Measurements from ENCODE around the gene LINC00632.
"Not testable (repeated sequence)": the region's sequence is repeated elsewhere in the genome, so short reads cannot be mapped to it uniquely, and the experiment has no call there.

LINC00632 gene

DNA sequence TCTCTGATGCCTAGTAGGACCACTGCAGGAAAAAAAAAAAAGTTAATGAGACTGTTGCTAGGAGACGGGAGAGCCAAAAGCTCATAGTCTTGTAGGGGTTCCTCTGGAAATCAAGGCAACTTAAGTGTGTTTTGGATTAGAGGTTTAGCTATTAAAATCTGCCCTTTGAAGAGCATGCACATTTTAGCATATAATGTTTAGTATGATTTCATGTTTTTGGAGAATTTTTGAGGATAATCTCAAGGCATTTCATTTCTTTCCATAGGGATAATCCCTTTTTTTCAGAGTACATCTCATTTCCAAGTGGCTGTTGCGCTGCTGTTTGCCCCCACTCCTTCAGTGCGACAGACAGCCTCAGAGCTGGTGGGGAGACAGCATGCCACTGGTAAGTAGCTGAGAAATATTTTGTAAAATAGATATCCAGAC, at the start of gene LINC00632:
LINC00632 (plus strand) TSS at position 339 of the 426 bp plus-strand sequence.
- Histone ChIP-seq H3K27ac (ENCODE audit: low read length) (no peak within 1 kb of the TSS), H3K9me3 (ENCODE audit: control insufficient read depth in 2 of 2, low read length in 2 of 2) (no peaks in the 10 kb centered on the region), H3K36me3 (ENCODE audit: control insufficient read depth in 2 of 2, insufficient read depth in 2 of 2, low read length in 2 of 2) (no peaks in the 10 kb centered on the region), H3K4me3 (ENCODE audit: low read length in 2 of 2) (no peak within 1 kb of the TSS), H3K27me3 (ENCODE audit: control insufficient read depth in 1 of 2, insufficient read depth in 2 of 2, low read length in 2 of 2) (peaks cover 0 to 10% of the 10 kb centered on the region in 2 donors), H3K4me1 (ENCODE audit: control insufficient read depth, insufficient read depth, low read length) (peaks cover 6% of the 10 kb centered on the region), H3K9ac (ENCODE audit: low read length in 2 of 2) (no peak within 1 kb of the TSS)

DNA sequence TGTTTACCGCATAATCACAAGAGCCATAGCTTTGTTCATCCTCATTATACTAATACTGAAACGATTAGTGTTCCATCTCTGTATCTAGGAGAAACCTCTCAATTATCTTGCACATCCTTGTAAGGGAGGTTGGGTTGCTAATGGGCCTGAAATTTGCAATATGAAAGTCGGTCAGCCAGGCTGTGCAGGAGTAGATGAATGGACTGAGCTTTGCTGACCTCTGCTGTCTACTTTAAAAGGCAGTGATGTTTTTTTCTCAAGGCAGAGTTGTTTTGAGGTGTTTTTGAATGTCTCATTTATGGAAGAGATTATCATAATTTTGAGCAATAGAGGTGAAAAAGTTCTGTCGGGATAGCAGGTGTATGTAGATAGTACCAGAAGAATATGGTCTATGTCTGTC, 47.9 kb upstream of the LINC00632 start:
- no peak overlapping the region for H3K4me3 ChIP-seq (ENCODE audit: low read length in 2 of 2)
- no peaks in the 10 kb centered on the region for H3K36me3 ChIP-seq (ENCODE audit: control insufficient read depth in 2 of 2, insufficient read depth in 2 of 2, low read length in 2 of 2)
- H3K27ac ChIP-seq (ENCODE audit: low read length): no peak overlapping the region
- H3K9ac ChIP-seq (ENCODE audit: low read length in 2 of 2): no peak overlapping the region
- no peaks in the 10 kb centered on the region for H3K9me3 ChIP-seq (ENCODE audit: control insufficient read depth in 2 of 2, low read length in 2 of 2)
- H3K4me1 ChIP-seq (ENCODE audit: control insufficient read depth, insufficient read depth, low read length): no peaks in the 10 kb centered on the region
- no peaks in the 10 kb centered on the region for H3K27me3 ChIP-seq (ENCODE audit: control insufficient read depth in 1 of 2, insufficient read depth in 2 of 2, low read length in 2 of 2)

DNA sequence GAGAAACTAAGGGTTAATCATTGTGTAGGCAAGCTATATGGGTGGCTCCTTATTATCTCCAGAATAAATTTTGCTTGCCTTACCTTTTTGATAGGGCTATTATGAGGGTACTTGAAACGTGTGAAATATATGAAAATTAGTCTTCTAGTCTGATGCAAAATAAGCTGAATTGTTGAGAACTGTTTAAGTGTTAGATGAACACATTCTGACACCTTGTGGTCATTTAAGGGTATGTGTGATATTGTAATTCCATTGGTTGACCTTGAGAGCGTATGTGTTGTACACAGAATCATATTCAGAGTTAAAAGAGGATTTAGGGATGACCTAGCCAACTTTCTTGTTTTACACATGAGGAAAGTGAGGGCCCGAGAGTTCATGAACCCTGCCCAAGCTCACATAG, 44.6 kb upstream of the LINC00632 start:
- Histone ChIP-seq H3K27ac (ENCODE audit: low read length) (no peak overlapping the region), H3K27me3 (ENCODE audit: control insufficient read depth in 1 of 2, insufficient read depth in 2 of 2, low read length in 2 of 2) (no peaks in the 10 kb centered on the region), H3K36me3 (ENCODE audit: control insufficient read depth in 2 of 2, insufficient read depth in 2 of 2, low read length in 2 of 2) (no peaks in the 10 kb centered on the region), H3K9me3 (ENCODE audit: control insufficient read depth in 2 of 2, low read length in 2 of 2) (no peaks in the 10 kb centered on the region), H3K9ac (ENCODE audit: low read length in 2 of 2) (no peak overlapping the region), H3K4me3 (ENCODE audit: low read length in 2 of 2) (no peak overlapping the region), H3K4me1 (ENCODE audit: control insufficient read depth, insufficient read depth, low read length) (no peaks in the 10 kb centered on the region)

DNA sequence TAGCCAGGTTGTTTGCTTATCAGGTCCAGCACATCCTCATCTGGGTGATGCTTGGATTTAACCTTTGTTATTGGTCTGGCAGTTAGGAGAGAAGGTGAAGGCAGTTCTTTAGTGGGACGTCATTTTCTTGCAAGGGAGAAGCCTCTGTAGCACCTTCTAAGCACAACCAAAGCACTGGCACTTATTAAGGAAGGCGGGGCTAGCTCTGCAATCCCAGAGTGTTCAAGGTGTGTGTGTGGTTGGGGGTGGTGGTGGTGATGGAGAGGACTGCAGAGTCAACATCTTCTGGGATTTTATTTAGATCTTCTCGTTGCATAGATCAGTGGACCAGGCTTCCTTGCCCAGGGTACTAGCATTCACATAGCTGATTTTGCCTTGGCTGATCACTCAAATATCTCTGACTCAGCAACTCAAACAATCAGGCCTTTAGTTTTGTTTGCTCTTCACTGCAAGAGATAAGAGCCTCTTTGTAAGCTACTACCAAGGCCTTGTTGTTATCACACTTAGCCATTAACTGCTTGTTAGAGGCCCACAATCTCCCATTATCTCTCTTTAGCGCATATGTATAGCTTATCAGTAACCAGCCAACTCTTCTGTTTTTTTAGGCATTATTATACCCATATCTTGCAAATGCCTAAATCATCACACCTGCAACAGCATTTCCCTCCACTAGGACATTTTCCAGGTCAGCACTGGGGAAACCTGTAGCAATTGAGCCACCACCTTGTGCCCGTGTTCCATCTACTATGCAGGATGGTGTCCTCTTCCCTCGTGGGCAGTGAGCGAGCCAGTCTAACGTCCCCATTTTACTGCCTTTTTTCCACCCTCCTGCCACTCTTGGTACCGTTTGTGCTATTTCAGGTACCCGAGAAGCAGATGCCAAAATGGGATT, 36.5 kb upstream of the LINC00632 start:
- Histone ChIP-seq H3K4me3 (ENCODE audit: low read length in 2 of 2) (no peak overlapping the region), H3K9ac (ENCODE audit: low read length in 2 of 2) (no peak overlapping the region), H3K27me3 (ENCODE audit: control insufficient read depth in 1 of 2, insufficient read depth in 2 of 2, low read length in 2 of 2) (no peaks in the 10 kb centered on the region), H3K36me3 (ENCODE audit: control insufficient read depth in 2 of 2, insufficient read depth in 2 of 2, low read length in 2 of 2) (no peaks in the 10 kb centered on the region), H3K4me1 (ENCODE audit: control insufficient read depth, insufficient read depth, low read length) (no peaks in the 10 kb centered on the region), H3K9me3 (ENCODE audit: control insufficient read depth in 2 of 2, low read length in 2 of 2) (no peaks in the 10 kb centered on the region), H3K27ac (ENCODE audit: low read length) (no peak overlapping the region)

DNA sequence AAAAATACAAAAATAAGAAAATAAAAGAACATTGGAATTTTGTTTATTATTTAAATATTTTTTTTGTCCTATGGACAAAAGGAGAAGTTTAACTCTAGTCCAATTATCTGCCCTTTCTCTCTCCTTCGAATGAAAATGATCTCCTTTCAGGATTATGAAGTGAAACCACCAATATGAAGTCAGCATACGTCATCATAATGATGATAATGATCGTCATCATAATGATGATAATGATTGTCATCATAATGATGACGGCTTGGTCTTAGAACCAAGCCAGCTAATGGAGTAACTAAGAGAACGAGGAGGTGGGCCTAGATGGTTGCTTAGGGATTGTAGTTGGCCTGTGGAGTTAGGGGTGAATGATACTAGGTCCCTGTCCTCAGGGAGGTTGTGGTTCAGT, 21.9 kb upstream of the LINC00632 start:
- Histone ChIP-seq H3K4me1 (ENCODE audit: control insufficient read depth, insufficient read depth, low read length) (no peaks in the 10 kb centered on the region), H3K27me3 (ENCODE audit: control insufficient read depth in 1 of 2, insufficient read depth in 2 of 2, low read length in 2 of 2) (no peaks in the 10 kb centered on the region)

DNA sequence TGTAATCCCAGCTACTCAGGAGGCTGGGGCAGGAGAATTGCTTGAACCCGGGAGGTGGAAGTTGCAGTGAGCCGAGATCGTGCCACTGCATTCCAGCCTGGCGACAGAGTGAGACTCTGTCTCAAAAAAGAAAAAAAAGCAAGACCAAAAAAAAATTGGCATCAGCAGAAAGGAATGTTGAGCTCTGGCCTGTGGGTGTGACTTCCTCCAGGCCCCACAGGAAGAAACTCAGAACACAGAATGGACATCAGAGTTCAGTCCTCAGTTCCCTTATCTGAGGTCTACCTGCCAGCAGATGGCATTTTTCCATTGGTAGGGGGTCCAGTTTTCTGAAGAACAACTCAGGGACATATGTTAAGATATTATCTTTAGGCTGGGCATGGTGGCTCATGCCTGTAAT, 18.0 kb upstream of the LINC00632 start:
- not testable (repeated sequence) for H3K4me3 ChIP-seq (ENCODE audit: low read length in 2 of 2); H3K27me3 ChIP-seq (ENCODE audit: control insufficient read depth in 1 of 2, insufficient read depth in 2 of 2, low read length in 2 of 2); H3K27ac ChIP-seq (ENCODE audit: low read length); H3K36me3 ChIP-seq (ENCODE audit: control insufficient read depth in 2 of 2, insufficient read depth in 2 of 2, low read length in 2 of 2); H3K9me3 ChIP-seq (ENCODE audit: control insufficient read depth in 2 of 2, low read length in 2 of 2); H3K4me1 ChIP-seq (ENCODE audit: control insufficient read depth, insufficient read depth, low read length); H3K9ac ChIP-seq (ENCODE audit: low read length in 2 of 2)

More for the DNA sequence above, 21.9 kb upstream of the LINC00632 start:
- Histone ChIP-seq H3K9ac (ENCODE audit: low read length in 2 of 2) (no peak overlapping the region), H3K4me3 (ENCODE audit: low read length in 2 of 2) (no peak overlapping the region), H3K36me3 (ENCODE audit: control insufficient read depth in 2 of 2, insufficient read depth in 2 of 2, low read length in 2 of 2) (no peaks in the 10 kb centered on the region), H3K9me3 (ENCODE audit: control insufficient read depth in 2 of 2, low read length in 2 of 2) (peaks cover 0 to 3% of the 10 kb centered on the region in 2 donors), H3K27ac (ENCODE audit: low read length) (no peak overlapping the region)

DNA sequence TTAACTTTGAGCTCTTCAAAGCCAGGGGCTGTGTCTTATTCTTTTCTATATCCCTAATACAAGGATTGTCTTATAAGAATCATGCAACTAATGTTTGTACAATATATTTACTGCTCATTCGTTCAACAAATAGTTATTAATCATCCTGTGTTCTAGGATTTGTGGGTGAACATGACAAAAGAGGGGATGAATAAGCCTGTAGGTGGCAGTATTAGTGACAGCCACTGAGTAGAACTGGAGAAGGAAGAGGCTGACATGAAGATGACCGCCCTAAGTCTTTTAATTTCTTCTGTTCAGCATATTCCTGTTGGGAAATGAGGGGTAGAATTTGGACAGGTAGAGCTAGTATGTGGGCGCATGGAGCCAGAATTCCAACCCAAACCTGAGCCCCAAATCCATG, 11.9 kb upstream of the LINC00632 start:
- Histone ChIP-seq H3K36me3 (ENCODE audit: control insufficient read depth in 2 of 2, insufficient read depth in 2 of 2, low read length in 2 of 2) (no peaks in the 10 kb centered on the region), H3K27me3 (ENCODE audit: control insufficient read depth in 1 of 2, insufficient read depth in 2 of 2, low read length in 2 of 2) (no peaks in the 10 kb centered on the region), H3K9me3 (ENCODE audit: control insufficient read depth in 2 of 2, low read length in 2 of 2) (no peaks in the 10 kb centered on the region), H3K27ac (ENCODE audit: low read length) (no peak overlapping the region), H3K4me3 (ENCODE audit: low read length in 2 of 2) (no peak overlapping the region), H3K4me1 (ENCODE audit: control insufficient read depth, insufficient read depth, low read length) (no peaks in the 10 kb centered on the region), H3K9ac (ENCODE audit: low read length in 2 of 2) (no peak overlapping the region)

DNA sequence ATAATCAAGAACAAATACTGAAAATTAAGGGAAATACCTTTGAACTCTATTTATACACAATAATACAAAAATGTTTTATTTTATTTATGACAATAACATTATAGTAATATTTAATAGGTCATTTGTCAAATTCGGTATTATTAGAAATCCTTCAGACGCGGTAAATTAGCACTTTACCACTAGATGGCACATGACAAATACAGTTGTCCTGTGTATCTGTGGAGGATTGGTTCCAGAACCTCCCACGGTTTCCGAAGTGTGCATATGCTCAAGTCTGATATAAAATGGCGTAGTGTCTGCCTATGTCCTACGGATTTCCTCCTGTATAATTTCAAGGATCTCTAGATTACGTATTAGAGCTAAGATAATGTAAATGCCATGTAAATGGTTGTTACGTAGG, 8.1 kb upstream of the LINC00632 start:
- Histone ChIP-seq H3K9me3 (ENCODE audit: control insufficient read depth in 2 of 2, low read length in 2 of 2) (no peaks in the 10 kb centered on the region), H3K4me3 (ENCODE audit: low read length in 2 of 2) (no peak overlapping the region), H3K4me1 (ENCODE audit: control insufficient read depth, insufficient read depth, low read length) (no peaks in the 10 kb centered on the region), H3K27ac (ENCODE audit: low read length) (no peak overlapping the region), H3K9ac (ENCODE audit: low read length in 2 of 2) (no peak overlapping the region), H3K36me3 (ENCODE audit: control insufficient read depth in 2 of 2, insufficient read depth in 2 of 2, low read length in 2 of 2) (no peaks in the 10 kb centered on the region), H3K27me3 (ENCODE audit: control insufficient read depth in 1 of 2, insufficient read depth in 2 of 2, low read length in 2 of 2) (no peaks in the 10 kb centered on the region)

DNA sequence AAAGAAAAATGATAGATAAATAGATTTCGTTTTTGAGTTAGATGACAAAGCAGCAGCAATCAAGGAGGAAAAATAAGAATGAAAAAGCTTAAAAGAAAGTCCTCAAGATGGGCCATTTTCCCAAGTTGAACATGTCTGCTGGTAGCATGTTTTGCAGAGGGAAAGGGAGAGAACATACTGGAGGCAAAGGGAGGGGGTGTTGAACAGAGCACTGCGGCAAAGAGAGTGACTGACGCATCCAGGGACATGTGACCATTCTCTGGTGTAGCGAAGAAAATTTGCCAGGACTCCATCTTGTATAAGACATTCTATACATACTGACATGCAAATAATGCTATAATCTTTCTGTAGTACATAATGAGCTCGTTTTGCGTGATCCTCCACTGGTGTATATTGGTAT, 1.2 kb downstream of the LINC00632 start:
- no peaks in the 10 kb centered on the region for H3K9me3 ChIP-seq (ENCODE audit: control insufficient read depth in 2 of 2, low read length in 2 of 2)
- peak overlapping the region in 1 of 2 donors; percentile 3 for H3K4me3 ChIP-seq (ENCODE audit: low read length in 2 of 2)
- no peak overlapping the region for H3K27ac ChIP-seq (ENCODE audit: low read length)
- H3K27me3 ChIP-seq (ENCODE audit: control insufficient read depth in 1 of 2, insufficient read depth in 2 of 2, low read length in 2 of 2): peaks cover 0 to 11% of the 10 kb centered on the region in 2 donors
- no peak overlapping the region for H3K9ac ChIP-seq (ENCODE audit: low read length in 2 of 2)
- H3K36me3 ChIP-seq (ENCODE audit: control insufficient read depth in 2 of 2, insufficient read depth in 2 of 2, low read length in 2 of 2): no peaks in the 10 kb centered on the region
- peaks cover 6% of the 10 kb centered on the region for H3K4me1 ChIP-seq (ENCODE audit: control insufficient read depth, insufficient read depth, low read length)

DNA sequence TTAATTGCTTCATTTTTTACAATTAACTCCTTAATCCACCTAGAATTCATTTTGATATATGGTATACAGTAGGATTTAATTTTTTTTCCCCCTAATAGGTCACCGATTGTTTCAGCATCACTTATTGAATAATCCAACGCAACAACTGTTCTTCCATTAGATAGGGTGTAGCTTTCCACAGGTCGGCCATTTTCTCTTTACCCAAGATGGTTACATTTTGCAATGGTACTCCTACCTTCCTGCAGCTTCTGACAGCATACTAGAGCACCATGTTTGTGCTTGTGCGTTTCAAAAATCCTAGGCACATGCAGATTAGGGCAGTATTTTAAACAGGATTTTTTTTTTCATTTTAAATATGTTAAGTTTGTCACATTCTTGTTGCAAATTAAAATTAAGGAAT, 2.3 kb downstream of the LINC00632 start:
- H3K4me1 ChIP-seq (ENCODE audit: control insufficient read depth, insufficient read depth, low read length): peaks cover 6% of the 10 kb centered on the region
- H3K36me3 ChIP-seq (ENCODE audit: control insufficient read depth in 2 of 2, insufficient read depth in 2 of 2, low read length in 2 of 2): no peaks in the 10 kb centered on the region
- H3K4me3 ChIP-seq (ENCODE audit: low read length in 2 of 2): no peak overlapping the region
- no peak overlapping the region for H3K9ac ChIP-seq (ENCODE audit: low read length in 2 of 2)
- peaks cover 0 to 11% of the 10 kb centered on the region in 2 donors for H3K27me3 ChIP-seq (ENCODE audit: control insufficient read depth in 1 of 2, insufficient read depth in 2 of 2, low read length in 2 of 2)
- no peaks in the 10 kb centered on the region for H3K9me3 ChIP-seq (ENCODE audit: control insufficient read depth in 2 of 2, low read length in 2 of 2)
- H3K27ac ChIP-seq (ENCODE audit: low read length): no peak overlapping the region

All from stomach smooth muscle (tissue), 2 donors.